ENCODE data around the gene GOLM1. TPM values are rescaled to one million over a fixed set of nuclear protein-coding genes. Genes with fewer than 3 reads are reported as not detected.
A peak's percentile ranks its signal among the peaks of the same experiment; 100 is the strongest.

Gene GOLM1
- total and polyA plus RNA-seq, 2 of the 8 experiments (the other 6 are each of a cell fraction or from before 2014, with no cell fraction given), result 45.9 to 88.9 TPM

GRCh38 chr9:86097510-86098224 is 1.7 kb downstream of the GOLM1 start:
- DNase-seq (ENCODE audit: low read depth in 1 of 2, low spot score in 2 of 2), result no peak
- no peak overlapping the region for H2BK20ac ChIP-seq (ENCODE audit: low read length)
- H3K4me1 ChIP-seq (replicated peaks in 1 of 4; ENCODE audit: control insufficient read depth in 3 of 4, insufficient read depth in 4 of 4, low read length in 3 of 4), result peaks cover 0 to 10% (median 1%) of the 10 kb centered on the region in 4 experiments; a peak in 5 of 7 replicates
- peaks cover under 1 to 57% of the 10 kb centered on the region in 2 experiments; a peak in 3 of 4 replicates for H3K79me2 ChIP-seq (ENCODE audit: control insufficient read depth in 1 of 2, insufficient read depth in 2 of 2, low read length in 2 of 2)
- no peak overlapping the region for H2BK120ac ChIP-seq (replicated peaks; ENCODE audit: low read depth, low read length)
- ChIA-PET POLR2A (ENCODE audit: partially characterized antibody) (interaction anchor here (2.3 to 4.1 kb wide), 2 partner anchors 29 to 184 kb away, joined by 11 to 14 read pairs; partner anchors contain the start of gene ISCA1), CTCF (ENCODE audit: partially characterized antibody) (interaction anchor here (0.6 to 2.1 kb wide), 6 partner anchors 14 to 178 kb away, joined by 3 to 10 read pairs (median 5); no protein-coding TSS in a partner anchor)
- H3K9ac ChIP-seq (replicated peaks in 1 of 4; ENCODE audit: extremely low read depth in 1 of 4, low read depth in 3 of 4, low read length in 3 of 4), result no peak overlapping the region
- no peak overlapping the region for H3K27ac ChIP-seq (ENCODE audit: low read depth, low read length)
- no peaks in the 10 kb centered on the region for H3K36me3 ChIP-seq (ENCODE audit: control insufficient read depth in 2 of 4, insufficient read depth in 4 of 4, low read length in 3 of 4)
- H3K9me3 ChIP-seq (ENCODE audit: insufficient read depth in 2 of 2, low read depth in 1 of 2, low read length in 1 of 2), result no peaks in the 10 kb centered on the region
- no peak overlapping the region for H2BK5ac ChIP-seq (ENCODE audit: low read depth, low read length)
- 58% methylated on average over 10 of the region's 10 CpGs; no CpG with 5 or more reads in 1 of the 2 experiments for WGBS, 2 experiments (ENCODE audit: extremely low coverage in 1 of 2, insufficient coverage in 1 of 2, insufficient read length in 1 of 2, insufficient replicate concordance in 2 of 2, low coverage in 1 of 2, low lambda C conversion rate in 2 of 2, missing lambda C conversion rate in 1 of 2)
- H2BK12ac ChIP-seq (ENCODE audit: low read depth, low read length), result peak overlapping the region; percentile 71; the same call in 1 of the 2 replicates
- H3K79me1 ChIP-seq (ENCODE audit: low read depth, low read length), result peaks cover 2% of the 10 kb centered on the region; the same call in 1 of the 2 replicates
- no peak overlapping the region for H4K5ac ChIP-seq (ENCODE audit: insufficient read length, low read depth, low read length)
- TF ChIP-seq SP1 (IDR thresholded peaks at IDR 0.05; ENCODE audit: low read depth, low read length) (no peak), SP4 (IDR thresholded peaks at IDR 0.05; ENCODE audit: low read length) (no peak), NRF1 (IDR thresholded peaks at IDR 0.05; ENCODE audit: low read depth, low read length) (no peak), SIRT6 (IDR thresholded peaks at IDR 0.05; ENCODE audit: low read length) (no peak), POLR2AphosphoS5 (IDR thresholded peaks at IDR 0.05; ENCODE audit: low read depth, low read length) (no peak), SAP30 (IDR thresholded peaks at IDR 0.05; ENCODE audit: insufficient read depth, insufficient replicate concordance, low read length) (no peak), MAFK (IDR thresholded peaks at IDR 0.05; ENCODE audit: low read depth, low read length) (no peak), GTF2F1 (IDR thresholded peaks at IDR 0.05; ENCODE audit: borderline replicate concordance, low read depth, low read length) (no peak)
- H2BK15ac ChIP-seq (ENCODE audit: low read length), result no peak overlapping the region
- H3K4me2 ChIP-seq (ENCODE audit: insufficient read depth in 1 of 2, low read depth in 2 of 2, low read length in 2 of 2), result peak overlapping the region; percentile 66 to 88
- H3K18ac ChIP-seq (ENCODE audit: extremely low read depth, low read length), result no peak overlapping the region
- no peak overlapping the region for H3K56ac ChIP-seq (replicated peaks; ENCODE audit: insufficient read length, low read depth, low read length)
- no peak overlapping the region for H4K8ac ChIP-seq (ENCODE audit: extremely low read depth, insufficient read depth, low read length)
- no peak overlapping the region for H3K23ac ChIP-seq (ENCODE audit: insufficient read length)
- H4K91ac ChIP-seq (replicated peaks; ENCODE audit: insufficient read length, low read length), result no peak overlapping the region
- peaks cover 0 to 14% (median 6%) of the 10 kb centered on the region in 4 experiments; a peak in 5 of 7 replicates for H3K27me3 ChIP-seq (replicated peaks in 1 of 4; ENCODE audit: control insufficient read depth in 3 of 4, extremely low read depth in 1 of 4, insufficient read depth in 3 of 4, low read length in 3 of 4)
- no peak overlapping the region for H2AFZ ChIP-seq (ENCODE audit: low read length)
- FAIRE-seq, result no peak
- peaks cover 0 to 7% of the 10 kb centered on the region in 2 experiments for H4K20me1 ChIP-seq (replicated peaks in 1 of 2; ENCODE audit: control insufficient read depth in 1 of 2, insufficient read depth in 2 of 2, low read length in 2 of 2)
- H2AK5ac ChIP-seq (ENCODE audit: low read depth, low read length), result peak overlapping the region; percentile 88; the same call in 1 of the 2 replicates
- H3K4me3 ChIP-seq (ENCODE audit: extremely low read depth in 1 of 4, insufficient read depth in 2 of 4, low read depth in 3 of 4, low read length in 4 of 4), result peak overlapping the region in 3 of 4 experiments; percentile 74 to 97 (median 82); a peak in 4 of 8 replicates
- no peak overlapping the region for H3K14ac ChIP-seq (ENCODE audit: insufficient read length)
- peaks cover 8% of the 10 kb centered on the region for H3K23me2 ChIP-seq (ENCODE audit: low read depth, low read length)
- H3K4ac ChIP-seq (replicated peaks; ENCODE audit: insufficient read length, low read depth, low read length), result no peak overlapping the region
